Measurements from ENCODE around the gene DTNBP1.

DTNBP1 gene

DNA sequence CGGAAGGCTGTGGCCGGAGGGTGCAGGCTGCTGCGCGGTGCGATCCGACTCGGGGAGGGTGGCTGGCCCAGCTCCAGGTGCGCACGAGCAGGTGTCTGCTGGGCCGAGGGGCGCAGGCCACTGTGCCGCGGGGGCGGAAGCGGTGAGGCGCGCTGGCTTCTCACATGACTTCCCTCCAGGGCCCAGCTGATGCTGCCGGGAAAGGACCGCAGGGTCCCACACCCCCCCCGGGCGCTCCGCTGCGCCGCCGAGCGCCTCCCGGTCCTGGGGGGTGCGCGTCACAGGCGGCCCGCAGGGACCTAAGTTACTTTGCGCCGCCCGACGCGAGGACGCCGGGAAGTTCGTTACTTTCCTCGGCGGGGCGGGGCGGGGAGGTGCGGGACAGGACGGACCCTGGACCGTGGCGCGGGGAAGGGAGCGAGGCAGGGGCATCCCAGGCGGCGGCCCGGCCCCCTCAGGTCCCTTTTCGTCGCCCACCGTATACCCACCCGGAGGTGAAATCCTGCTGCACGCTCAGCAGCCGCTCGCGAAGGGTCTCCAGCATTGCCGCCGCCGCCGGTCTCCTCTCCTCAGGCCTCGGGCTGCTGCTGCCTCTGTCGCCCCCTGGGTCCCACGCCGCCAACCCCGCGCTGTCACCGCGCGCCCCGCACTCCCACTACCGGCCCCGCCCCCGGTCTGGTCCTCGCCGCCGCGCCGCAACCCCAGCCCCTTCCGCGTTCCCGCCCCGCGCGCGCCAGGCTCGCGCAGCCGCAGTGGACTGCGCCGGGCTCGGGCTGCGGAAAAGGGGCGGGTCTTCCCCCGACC, at the start of gene DTNBP1 (continued):
- TF ChIP-seq, protein P1, sequence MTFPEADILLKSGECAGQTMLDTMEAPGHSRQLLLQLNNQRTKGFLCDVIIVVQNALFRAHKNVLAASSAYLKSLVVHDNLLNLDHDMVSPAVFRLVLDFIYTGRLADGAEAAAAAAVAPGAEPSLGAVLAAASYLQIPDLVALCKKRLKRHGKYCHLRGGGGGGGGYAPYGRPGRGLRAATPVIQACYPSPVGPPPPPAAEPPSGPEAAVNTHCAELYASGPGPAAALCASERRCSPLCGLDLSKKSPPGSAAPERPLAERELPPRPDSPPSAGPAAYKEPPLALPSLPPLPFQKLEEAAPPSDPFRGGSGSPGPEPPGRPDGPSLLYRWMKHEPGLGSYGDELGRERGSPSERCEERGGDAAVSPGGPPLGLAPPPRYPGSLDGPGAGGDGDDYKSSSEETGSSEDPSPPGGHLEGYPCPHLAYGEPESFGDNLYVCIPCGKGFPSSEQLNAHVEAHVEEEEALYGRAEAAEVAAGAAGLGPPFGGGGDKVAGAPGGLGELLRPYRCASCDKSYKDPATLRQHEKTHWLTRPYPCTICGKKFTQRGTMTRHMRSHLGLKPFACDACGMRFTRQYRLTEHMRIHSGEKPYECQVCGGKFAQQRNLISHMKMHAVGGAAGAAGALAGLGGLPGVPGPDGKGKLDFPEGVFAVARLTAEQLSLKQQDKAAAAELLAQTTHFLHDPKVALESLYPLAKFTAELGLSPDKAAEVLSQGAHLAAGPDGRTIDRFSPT (tag by site-specific recombination; IDR thresholded peaks at IDR 0.05) = 0 out of 2 replicates have a peak, but pooled peaks have one; percentile 34
- no peak for TF ChIP-seq HOXD13 (CRISPR knock-in tag; IDR thresholded peaks at IDR 0.05; ENCODE audit: borderline replicate concordance)
- TF ChIP-seq KLF8 (tag by site-specific recombination; IDR thresholded peaks at IDR 0.05) = peak; percentile 63; the same call in 1 of the 2 replicates
- peak; percentile 29 for TF ChIP-seq KLF1 (tag by site-specific recombination; IDR thresholded peaks at IDR 0.05)
- TF ChIP-seq ZSCAN5A (tag by site-specific recombination; IDR thresholded peaks at IDR 0.05) = peak; percentile 39
- TF ChIP-seq SP3 (tag by site-specific recombination; IDR thresholded peaks at IDR 0.05) = peak; percentile 24
- TF ChIP-seq RBAK (tag by site-specific recombination; IDR thresholded peaks at IDR 0.05) = no peak
- peak; percentile 81 for TF ChIP-seq ZNF600 (tag by site-specific recombination; IDR thresholded peaks at IDR 0.05)
- TF ChIP-seq ZNF510 (tag by site-specific recombination; IDR thresholded peaks at IDR 0.05; ENCODE audit: insufficient replicate concordance) = no peak
- TF ChIP-seq ZNF138 (tag by site-specific recombination; IDR thresholded peaks at IDR 0.05; ENCODE audit: borderline replicate concordance) = no peak
- peak; percentile 68 for TF ChIP-seq ZNF341 (tag by site-specific recombination; IDR thresholded peaks at IDR 0.05; ENCODE audit: low read depth)
- TF ChIP-seq, protein P2, sequence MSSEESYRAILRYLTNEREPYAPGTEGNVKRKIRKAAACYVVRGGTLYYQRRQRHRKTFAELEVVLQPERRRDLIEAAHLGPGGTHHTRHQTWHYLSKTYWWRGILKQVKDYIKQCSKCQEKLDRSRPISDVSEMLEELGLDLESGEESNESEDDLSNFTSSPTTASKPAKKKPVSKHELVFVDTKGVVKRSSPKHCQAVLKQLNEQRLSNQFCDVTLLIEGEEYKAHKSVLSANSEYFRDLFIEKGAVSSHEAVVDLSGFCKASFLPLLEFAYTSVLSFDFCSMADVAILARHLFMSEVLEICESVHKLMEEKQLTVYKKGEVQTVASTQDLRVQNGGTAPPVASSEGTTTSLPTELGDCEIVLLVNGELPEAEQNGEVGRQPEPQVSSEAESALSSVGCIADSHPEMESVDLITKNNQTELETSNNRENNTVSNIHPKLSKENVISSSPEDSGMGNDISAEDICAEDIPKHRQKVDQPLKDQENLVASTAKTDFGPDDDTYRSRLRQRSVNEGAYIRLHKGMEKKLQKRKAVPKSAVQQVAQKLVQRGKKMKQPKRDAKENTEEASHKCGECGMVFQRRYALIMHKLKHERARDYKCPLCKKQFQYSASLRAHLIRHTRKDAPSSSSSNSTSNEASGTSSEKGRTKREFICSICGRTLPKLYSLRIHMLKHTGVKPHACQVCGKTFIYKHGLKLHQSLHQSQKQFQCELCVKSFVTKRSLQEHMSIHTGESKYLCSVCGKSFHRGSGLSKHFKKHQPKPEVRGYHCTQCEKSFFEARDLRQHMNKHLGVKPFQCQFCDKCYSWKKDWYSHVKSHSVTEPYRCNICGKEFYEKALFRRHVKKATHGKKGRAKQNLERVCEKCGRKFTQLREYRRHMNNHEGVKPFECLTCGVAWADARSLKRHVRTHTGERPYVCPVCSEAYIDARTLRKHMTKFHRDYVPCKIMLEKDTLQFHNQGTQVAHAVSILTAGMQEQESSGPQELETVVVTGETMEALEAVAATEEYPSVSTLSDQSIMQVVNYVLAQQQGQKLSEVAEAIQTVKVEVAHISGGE (tag by site-specific recombination; conservative IDR thresholded peaks at IDR 0.05; ENCODE audit: low read depth) = peak; percentile 98
- TF ChIP-seq ZNF791 (tag by site-specific recombination; IDR thresholded peaks at IDR 0.05) = no peak
- peak; percentile 93 for TF ChIP-seq PATZ1 (tag by site-specific recombination; IDR thresholded peaks at IDR 0.05)
- no peak for TF ChIP-seq ZBTB1 (tag by site-specific recombination; IDR thresholded peaks at IDR 0.05)
- TF ChIP-seq ZXDB (tag by site-specific recombination; IDR thresholded peaks at IDR 0.05) = peak; percentile 86; the same call in 1 of the 2 replicates
- 0 out of 2 replicates have a peak, but pooled peaks have one; percentile 41 for TF ChIP-seq ZNF2 (tag by site-specific recombination; IDR thresholded peaks at IDR 0.05)
- no peak for TF ChIP-seq ZNF350 (tag by site-specific recombination; IDR thresholded peaks at IDR 0.05)
- 0 out of 2 replicates have a peak, but pooled peaks have one; percentile 39 for TF ChIP-seq ZNF398 (tag by site-specific recombination; IDR thresholded peaks at IDR 0.05)
- no peak for TF ChIP-seq ZNF366 (tag by site-specific recombination; conservative IDR thresholded peaks at IDR 0.05)
- TF ChIP-seq KLF10 (tag by site-specific recombination; IDR thresholded peaks at IDR 0.05) = peak; percentile 59
- 0 out of 2 replicates have a peak, but pooled peaks have one; percentile 16 for TF ChIP-seq ZNF792 (tag by site-specific recombination; IDR thresholded peaks at IDR 0.05)
- no peak for TF ChIP-seq ZNF324 (tag by site-specific recombination; IDR thresholded peaks at IDR 0.05)
- no peak for TF ChIP-seq ZNF302 (tag by site-specific recombination; IDR thresholded peaks at IDR 0.05; ENCODE audit: low read depth)
- TF ChIP-seq ZNF335 (tag by site-specific recombination; conservative IDR thresholded peaks at IDR 0.05) = peak; percentile 90
- TF ChIP-seq GLIS1 (tag by site-specific recombination; IDR thresholded peaks at IDR 0.05) = peak; percentile 66
- 0 out of 2 replicates have a peak, but pooled peaks have one; percentile 35 for TF ChIP-seq ZNF561 (tag by site-specific recombination; IDR thresholded peaks at IDR 0.05; ENCODE audit: borderline replicate concordance)

Data from HEK293 (cell line).